Activated CD4-positive, alpha-beta T cell treated with anti-CD3 and anti-CD28 coated beads, Interleukin-2, amount 10 ng/mL, durations not matched to agents 7 days and 5 days (primary cell): ENCODE data around the gene SEC22B. TPM values are rescaled to one million over a fixed set of nuclear protein-coding genes. Genes with fewer than 3 reads are reported as not detected.
"Not testable (repeated sequence)": the region's sequence is repeated elsewhere in the genome, so short reads cannot be mapped to it uniquely, and the experiment has no call there.

Experiments
- CTCF ChIA-PET: fragments of 350-600 bp; sonication (Branson Sonifier 250); formaldehyde crosslinking; loops from one replicate; lab custom pipeline; 2021; ENCODE audit warnings: antibody characterized with exemption; lab: Charles Lee
- POLR2A ChIA-PET: fragments of 350-600 bp; sonication (Branson Sonifier 250); formaldehyde crosslinking; loops from one replicate; lab custom pipeline; 2021; ENCODE audit warnings: antibody characterized with exemption; lab: Charles Lee
- DNase-seq: peaks from one replicate; pipeline ENCODE4 v3.0.0-alpha.2; 2020
- H3K27ac Mint-ChIP-seq: one replicate; pipeline ENCODE4 v1.8.0; 2021; ENCODE audit warnings: mild to moderate bottlenecking, moderate library complexity, mixed read lengths
- H3K27me3 Mint-ChIP-seq: one replicate; pipeline ENCODE4 v1.8.0; 2021; ENCODE audit warnings: mixed read lengths
- H3K36me3 Mint-ChIP-seq: one replicate; pipeline ENCODE4 v1.8.0; 2021; ENCODE audit warnings: low read depth, mixed read lengths
- H3K4me1 Mint-ChIP-seq: one replicate; pipeline ENCODE4 v1.8.0; 2021; ENCODE audit warnings: mixed read lengths
- H3K4me3 Mint-ChIP-seq: one replicate; pipeline ENCODE4 v1.8.0; 2021; ENCODE audit warnings: mild to moderate bottlenecking, moderate library complexity, mixed read lengths
- H3K9me3 Mint-ChIP-seq: one replicate; pipeline ENCODE4 v1.8.0; 2021; ENCODE audit warnings: mixed read lengths
- total RNA-seq, 2 experiments: library from RNA; stranded (reverse); gene quantifications; one replicate each; pipeline ENCODE4 v1.2.3, GENCODE V29; 2021

The SEC22B gene
- total RNA-seq, 2 experiments from 2014 or later: 24.4 to 28.1 TPM

DNA sequence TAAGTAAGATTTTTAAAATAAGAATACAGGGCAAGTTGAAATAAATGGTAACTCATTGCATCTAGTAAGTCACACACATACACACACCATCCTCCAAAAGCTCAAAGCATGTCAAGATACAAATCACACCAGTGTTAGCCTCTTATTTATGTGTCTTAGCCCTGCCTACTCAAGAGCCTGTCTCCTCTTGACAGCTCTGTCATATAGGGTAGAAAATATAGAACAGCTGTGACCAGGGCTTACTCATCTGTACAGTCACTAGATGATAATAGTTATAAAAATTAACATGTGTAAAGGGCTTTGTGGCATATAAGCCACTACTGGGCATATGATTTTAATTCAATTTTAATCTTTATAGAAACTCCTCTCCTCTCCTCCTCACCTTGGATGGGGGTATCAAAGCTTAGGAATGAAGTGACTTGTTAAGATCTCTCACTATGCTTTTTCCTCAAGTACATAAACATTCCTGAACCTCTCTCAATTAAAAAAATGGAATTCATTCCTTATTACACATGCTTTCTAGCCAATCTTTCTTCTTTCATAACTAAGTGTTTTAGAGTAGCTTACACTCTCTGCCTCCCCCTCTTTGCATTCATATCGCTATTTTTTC is 35.6 kb downstream of the SEC22B start:
- peaks cover 23% of the 10 kb centered on the region for H3K4me1 Mint-ChIP-seq
- H3K27ac Mint-ChIP-seq, CTCF ChIA-PET, POLR2A ChIA-PET, H3K27me3 Mint-ChIP-seq, H3K36me3 Mint-ChIP-seq, H3K4me3 Mint-ChIP-seq, H3K9me3 Mint-ChIP-seq, DNase-seq: not testable (repeated sequence)

DNA sequence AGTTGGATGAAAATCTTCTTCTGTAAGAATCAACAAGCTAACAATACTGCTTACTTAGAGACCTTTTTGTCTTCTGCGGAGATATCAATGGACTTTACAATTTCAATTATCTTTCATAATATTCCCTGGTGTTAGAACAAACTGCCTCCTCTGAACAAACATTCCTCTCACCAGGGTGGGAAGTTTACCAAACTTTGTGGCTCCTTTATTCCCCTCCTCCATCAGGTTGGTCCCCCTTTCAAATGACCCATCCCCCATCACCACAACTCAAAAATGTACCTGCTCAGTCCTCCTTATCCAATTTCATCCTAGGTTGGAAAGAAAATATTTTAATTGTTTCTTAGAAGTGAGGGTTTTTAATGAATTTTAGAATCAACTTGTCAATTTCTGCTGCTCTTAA is 40.2 kb downstream of the SEC22B start:
- H3K4me3 Mint-ChIP-seq, CTCF ChIA-PET, H3K27me3 Mint-ChIP-seq, DNase-seq, H3K36me3 Mint-ChIP-seq, POLR2A ChIA-PET, H3K27ac Mint-ChIP-seq, H3K9me3 Mint-ChIP-seq: not testable (repeated sequence)
- peaks cover 16% of the 10 kb centered on the region for H3K4me1 Mint-ChIP-seq

DNA sequence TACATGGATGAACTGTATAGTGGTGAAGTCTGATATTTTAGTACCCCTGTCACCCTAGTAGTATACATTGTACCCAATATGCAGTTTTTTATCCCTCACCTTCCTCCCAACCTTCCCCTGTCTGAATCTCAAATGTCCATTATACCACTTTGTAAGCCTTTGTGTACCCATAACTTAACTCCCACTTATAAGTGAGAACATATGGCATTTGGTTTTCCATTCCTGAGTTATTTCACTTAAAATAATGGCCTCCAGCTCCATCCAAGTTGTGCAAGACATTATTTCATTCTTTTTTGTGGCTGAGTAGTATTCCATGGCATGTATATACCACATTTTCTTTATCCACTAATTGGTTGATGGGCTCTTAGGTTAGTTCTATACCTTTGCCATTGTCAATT is 42.4 kb downstream of the SEC22B start:
- POLR2A ChIA-PET, CTCF ChIA-PET, H3K27me3 Mint-ChIP-seq, DNase-seq, H3K36me3 Mint-ChIP-seq, H3K4me3 Mint-ChIP-seq, H3K27ac Mint-ChIP-seq, H3K9me3 Mint-ChIP-seq: not testable (repeated sequence)
- H3K4me1 Mint-ChIP-seq: peaks cover 19% of the 10 kb centered on the region

DNA sequence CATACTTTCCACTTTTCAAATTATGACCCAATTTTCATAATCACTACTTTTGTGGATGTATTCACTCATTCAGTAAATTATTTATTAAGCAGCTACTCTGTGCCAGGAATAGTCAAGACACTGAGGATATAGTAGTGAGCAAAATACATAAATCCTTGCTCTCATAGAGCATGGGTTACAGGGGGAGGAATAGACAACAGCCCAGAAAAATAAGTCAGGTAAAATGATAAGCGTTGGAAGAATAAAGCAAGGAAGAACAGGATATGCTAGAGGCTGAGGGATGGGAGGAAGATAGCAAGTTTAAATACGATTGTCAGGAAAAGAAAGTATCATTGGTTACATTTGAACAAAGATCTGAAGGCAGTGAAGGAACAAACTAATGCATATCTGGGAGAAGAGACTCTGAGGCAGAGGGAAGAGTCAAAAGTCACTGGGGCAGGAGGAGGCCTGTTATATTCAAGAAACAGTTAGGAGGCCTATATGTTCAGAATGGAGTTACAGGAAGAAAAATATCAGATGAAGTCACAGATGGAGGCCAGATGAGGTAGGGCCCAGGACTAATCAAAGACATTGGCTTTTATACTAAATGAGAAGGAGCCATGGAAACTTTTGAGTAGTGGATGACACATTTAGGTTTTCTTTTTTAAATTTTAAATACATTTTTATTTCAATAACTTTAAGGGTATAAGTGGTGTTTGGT is 42.9 kb downstream of the SEC22B start:
- DNase-seq: no peak
- no peaks in the 10 kb centered on the region for H3K9me3 Mint-ChIP-seq
- ChIA-PET CTCF (no interaction called here), POLR2A (no interaction called here)
- peaks cover 2% of the 10 kb centered on the region for H3K27me3 Mint-ChIP-seq
- peaks cover 1% of the 10 kb centered on the region for H3K36me3 Mint-ChIP-seq
- no peak overlapping the region for H3K27ac Mint-ChIP-seq
- no peak overlapping the region for H3K4me3 Mint-ChIP-seq
- H3K4me1 Mint-ChIP-seq: peaks cover 19% of the 10 kb centered on the region

DNA sequence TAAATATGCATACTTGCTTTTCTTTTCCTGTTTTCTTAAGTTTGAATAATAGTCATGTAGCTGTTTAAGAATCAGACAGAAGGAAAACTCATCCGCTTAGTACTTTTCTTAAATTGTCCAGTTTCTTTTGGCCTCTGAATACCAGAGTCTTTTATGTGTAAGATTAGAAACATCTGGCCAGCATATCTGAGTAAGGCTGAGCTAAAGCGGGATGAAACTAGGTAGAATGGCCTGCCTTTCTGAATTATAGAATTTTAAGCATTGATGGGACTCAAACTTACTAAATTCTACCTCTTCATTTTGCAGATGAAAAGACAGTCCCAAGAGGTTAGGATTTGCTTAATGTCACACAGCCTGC is 43.9 kb downstream of the SEC22B start:
- H3K36me3 Mint-ChIP-seq, POLR2A ChIA-PET, H3K27me3 Mint-ChIP-seq, H3K27ac Mint-ChIP-seq, H3K9me3 Mint-ChIP-seq, H3K4me3 Mint-ChIP-seq, CTCF ChIA-PET, DNase-seq: not testable (repeated sequence)
- H3K4me1 Mint-ChIP-seq: peaks cover 19% of the 10 kb centered on the region

GRCh38 chr1:120131611-120132405 is 44.5 kb downstream of the SEC22B start:
- H3K9me3 Mint-ChIP-seq, H3K4me3 Mint-ChIP-seq, H3K36me3 Mint-ChIP-seq, H3K27me3 Mint-ChIP-seq, CTCF ChIA-PET, DNase-seq, H3K27ac Mint-ChIP-seq, POLR2A ChIA-PET: not testable (repeated sequence)
- peaks cover 19% of the 10 kb centered on the region for H3K4me1 Mint-ChIP-seq

GRCh38 chr1:120127921-120128320 is 48.4 kb downstream of the SEC22B start:
- H3K9me3 Mint-ChIP-seq, H3K27me3 Mint-ChIP-seq, CTCF ChIA-PET, H3K27ac Mint-ChIP-seq, POLR2A ChIA-PET, H3K4me3 Mint-ChIP-seq, DNase-seq, H3K36me3 Mint-ChIP-seq: not testable (repeated sequence)
- H3K4me1 Mint-ChIP-seq: peaks cover 25% of the 10 kb centered on the region

DNA sequence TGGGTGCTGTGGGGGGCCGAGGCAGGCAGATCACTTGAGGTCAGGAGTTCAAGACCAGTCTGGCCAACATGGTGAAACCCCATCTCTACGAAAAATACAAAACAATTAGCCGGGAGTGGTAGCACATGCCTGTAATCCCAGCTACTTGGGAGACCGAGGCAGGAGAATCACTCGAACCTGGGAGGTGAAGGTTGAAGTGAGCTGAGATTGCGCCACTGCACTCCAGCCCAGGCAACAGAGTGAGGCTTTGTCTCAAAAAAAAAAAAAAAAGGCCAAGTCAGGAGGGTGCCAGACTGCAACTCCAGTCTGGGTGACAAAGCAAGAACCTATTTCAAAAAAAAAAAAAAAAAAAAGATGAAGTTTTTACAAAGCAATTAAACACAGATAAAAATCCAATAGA is 50.1 kb downstream of the SEC22B start:
- DNase-seq, H3K4me3 Mint-ChIP-seq, CTCF ChIA-PET, H3K27ac Mint-ChIP-seq, H3K36me3 Mint-ChIP-seq, H3K9me3 Mint-ChIP-seq, POLR2A ChIA-PET, H3K27me3 Mint-ChIP-seq: not testable (repeated sequence)
- H3K4me1 Mint-ChIP-seq: peaks cover 17% of the 10 kb centered on the region

- H3K36me3 Mint-ChIP-seq, H3K27me3 Mint-ChIP-seq, H3K27ac Mint-ChIP-seq, POLR2A ChIA-PET, CTCF ChIA-PET, H3K9me3 Mint-ChIP-seq, H3K4me3 Mint-ChIP-seq, DNase-seq: not testable (repeated sequence)
- H3K4me1 Mint-ChIP-seq: peaks cover 16% of the 10 kb centered on the region
Observed at GRCh38 chr1:120124628-120125027, 51.7 kb downstream of the SEC22B start.

GRCh38 chr1:120123813-120124510 is 52.4 kb downstream of the SEC22B start:
- H3K4me3 Mint-ChIP-seq, CTCF ChIA-PET, POLR2A ChIA-PET, H3K36me3 Mint-ChIP-seq, H3K27me3 Mint-ChIP-seq, H3K27ac Mint-ChIP-seq, DNase-seq, H3K9me3 Mint-ChIP-seq: not testable (repeated sequence)
- H3K4me1 Mint-ChIP-seq: peaks cover 13% of the 10 kb centered on the region

- H3K4me3 Mint-ChIP-seq: peak overlapping the region; percentile 42
- POLR2A ChIA-PET, H3K27me3 Mint-ChIP-seq, CTCF ChIA-PET, H3K36me3 Mint-ChIP-seq, H3K9me3 Mint-ChIP-seq, DNase-seq: not testable (repeated sequence)
- peak overlapping the region; percentile 80 for H3K27ac Mint-ChIP-seq
- H3K4me1 Mint-ChIP-seq: peaks cover 17% of the 10 kb centered on the region
Observed at GRCh38 chr1:120122262-120122893, 53.9 kb downstream of the SEC22B start.

- H3K4me1 Mint-ChIP-seq: peaks cover 17% of the 10 kb centered on the region
- CTCF ChIA-PET, DNase-seq, H3K36me3 Mint-ChIP-seq, H3K27me3 Mint-ChIP-seq, H3K4me3 Mint-ChIP-seq, POLR2A ChIA-PET, H3K9me3 Mint-ChIP-seq, H3K27ac Mint-ChIP-seq: not testable (repeated sequence)
Observed at GRCh38 chr1:120121830-120122229, 54.5 kb downstream of the SEC22B start.
